ENCODE measurements around the gene CFAP46. TPM values are rescaled to one million over a fixed set of nuclear protein-coding genes. Genes with fewer than 3 reads are reported as not detected.
A peak's percentile ranks its signal among the peaks of the same experiment; 100 is the strongest.

Gene CFAP46
- polyA plus RNA-seq, 1 donor from 2014 or later, result 2.6 TPM

GRCh38 chr10:132817701-132818211, 124.6 kb downstream of the CFAP46 start:
- Histone ChIP-seq H3K4me2 (ENCODE audit: low read length) (no peak overlapping the region), H3K9ac (ENCODE audit: low read length) (no peak overlapping the region), H4K20me1 (ENCODE audit: insufficient read depth) (no peaks in the 10 kb centered on the region), H3K9me3 (ENCODE audit: low read length) (no peaks in the 10 kb centered on the region), H3K36me3 (ENCODE audit: insufficient read depth, low read length) (no peaks in the 10 kb centered on the region), H3K9me2 (ENCODE audit: insufficient read depth, low read length) (no peaks in the 10 kb centered on the region), H3K27me3 (ENCODE audit: insufficient read depth, low read depth, low read length) (no peaks in the 10 kb centered on the region), H2AFZ (ENCODE audit: low read depth, low read length) (no peak overlapping the region), H3K4me3 (ENCODE audit: low read length) (no peak overlapping the region), H3F3A (ENCODE audit: insufficient read depth, low read length, poor library complexity, severe bottlenecking) (no peaks in the 10 kb centered on the region), H3K27ac (ENCODE audit: low read length) (no peak overlapping the region), H3K79me2 (replicated peaks; ENCODE audit: insufficient read depth, low read length) (no peaks in the 10 kb centered on the region)
- no peak for TF ChIP-seq RAD21 (conservative IDR thresholded peaks at IDR 0.05)
- no peak for TF ChIP-seq EP300 (conservative IDR thresholded peaks at IDR 0.05; ENCODE audit: poor library complexity, severe bottlenecking)
- no peak for TF ChIP-seq MXI1 (conservative IDR thresholded peaks at IDR 0.05; ENCODE audit: poor library complexity, severe bottlenecking)
- no peak for TF ChIP-seq REST (IDR thresholded peaks at IDR 0.05; ENCODE audit: borderline replicate concordance)
- TF ChIP-seq SMC3 (conservative IDR thresholded peaks at IDR 0.05; ENCODE audit: poor library complexity), result no peak
- TF ChIP-seq CTCF (IDR thresholded peaks at IDR 0.05; ENCODE audit: poor library complexity, severe bottlenecking), result no peak
- TF ChIP-seq EZH2 (IDR thresholded peaks at IDR 0.05; ENCODE audit: borderline replicate concordance, insufficient read depth, low read length, poor library complexity, severe bottlenecking), result no peak

GRCh38 chr10:132816718-132817117, 125.7 kb downstream of the CFAP46 start:
- no peaks in the 10 kb centered on the region for H3K9me2 ChIP-seq (ENCODE audit: insufficient read depth, low read length)
- H3K4me3 ChIP-seq (ENCODE audit: low read length), result no peak overlapping the region
- H3F3A ChIP-seq (ENCODE audit: insufficient read depth, low read length, poor library complexity, severe bottlenecking), result no peaks in the 10 kb centered on the region
- no peak overlapping the region for H3K27ac ChIP-seq (ENCODE audit: low read length)
- H3K9ac ChIP-seq (ENCODE audit: low read length), result no peak overlapping the region
- no peak overlapping the region for H3K4me2 ChIP-seq (ENCODE audit: low read length)
- H2AFZ ChIP-seq (ENCODE audit: low read depth, low read length), result no peak overlapping the region
- H3K79me2 ChIP-seq (replicated peaks; ENCODE audit: insufficient read depth, low read length), result no peaks in the 10 kb centered on the region
- H3K36me3 ChIP-seq (ENCODE audit: insufficient read depth, low read length), result no peaks in the 10 kb centered on the region
- no peaks in the 10 kb centered on the region for H4K20me1 ChIP-seq (ENCODE audit: insufficient read depth)
- TF ChIP-seq CTCF (IDR thresholded peaks at IDR 0.05; ENCODE audit: poor library complexity, severe bottlenecking), result no peak
- TF ChIP-seq POLR2AphosphoS5 (IDR thresholded peaks at IDR 0.05), result peak; percentile 68
- no peaks in the 10 kb centered on the region for H3K27me3 ChIP-seq (ENCODE audit: insufficient read depth, low read depth, low read length)
- no peaks in the 10 kb centered on the region for H3K9me3 ChIP-seq (ENCODE audit: low read length)

All from neural cell (in vitro differentiated cells).